GM03348 (cell line): ENCODE results near the gene PRDM5.
A peak's percentile ranks its signal among the peaks of the same experiment; 100 is the strongest.
"Not testable (repeated sequence)": the region's sequence is repeated elsewhere in the genome, so short reads cannot be mapped to it uniquely, and the experiment has no call there.

Experiments
- DNase-seq: peaks from one replicate; pipeline ENCODE4 v3.0.0; 2012; ENCODE audit warnings: low spot score

Gene PRDM5

DNA sequence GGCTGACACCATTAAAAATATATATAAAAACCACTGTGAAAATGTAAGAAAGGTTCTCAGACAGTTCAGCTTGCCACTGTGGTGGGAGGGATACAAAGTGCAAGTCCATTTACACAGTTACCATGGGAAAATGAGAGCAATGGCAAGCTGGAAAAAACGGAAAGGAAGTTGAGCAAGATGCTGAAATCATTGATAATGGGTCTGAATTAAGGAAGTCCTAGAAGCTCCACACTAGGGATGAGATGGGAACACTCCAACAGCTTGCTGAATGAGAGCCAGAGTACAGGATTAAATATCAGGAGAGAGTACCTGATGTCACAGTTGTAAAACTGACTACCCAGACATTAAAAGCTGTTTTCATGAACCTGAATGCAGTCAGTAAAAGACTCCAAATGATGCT, 218.6 kb downstream of the PRDM5 start:
- no peak for DNase-seq

DNA sequence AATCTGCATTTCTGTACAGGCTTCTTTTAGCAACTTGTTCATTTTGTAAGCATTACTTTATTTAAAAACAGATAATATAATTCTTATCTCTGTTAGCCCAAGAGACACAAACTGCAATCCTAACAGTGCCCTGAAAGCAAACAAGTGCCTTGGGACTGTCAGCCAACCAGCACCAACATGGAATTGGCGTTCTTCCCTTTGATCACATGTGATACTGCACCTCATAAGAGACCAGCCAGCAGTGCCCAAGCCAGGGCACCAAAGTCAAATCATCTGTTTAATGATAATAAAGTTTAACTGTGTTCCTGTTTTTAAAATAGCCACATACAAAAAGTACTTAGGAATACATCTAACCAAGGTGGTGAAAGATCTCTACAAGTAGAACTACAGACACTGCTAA, 223.2 kb downstream of the PRDM5 start:
- no peak for DNase-seq

DNA sequence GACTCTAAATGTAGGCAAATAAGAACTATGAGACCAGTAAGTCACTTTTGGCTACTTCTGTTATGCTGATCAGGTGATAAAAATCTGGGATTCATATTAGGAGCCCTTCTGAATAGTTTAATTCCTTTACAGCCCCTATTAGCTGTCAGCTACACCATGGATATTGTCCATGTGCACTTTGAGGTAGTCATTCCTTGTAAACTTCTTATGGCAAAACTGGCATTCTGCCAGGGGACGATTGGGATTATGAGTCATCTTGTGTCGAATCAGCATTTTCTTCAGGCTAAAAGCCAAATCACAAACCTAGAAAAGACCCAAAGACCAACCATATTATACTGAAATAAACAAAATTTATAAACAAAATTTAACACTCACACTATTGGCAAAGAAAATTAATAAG, 227.6 kb downstream of the PRDM5 start:
- no peak for DNase-seq

DNA sequence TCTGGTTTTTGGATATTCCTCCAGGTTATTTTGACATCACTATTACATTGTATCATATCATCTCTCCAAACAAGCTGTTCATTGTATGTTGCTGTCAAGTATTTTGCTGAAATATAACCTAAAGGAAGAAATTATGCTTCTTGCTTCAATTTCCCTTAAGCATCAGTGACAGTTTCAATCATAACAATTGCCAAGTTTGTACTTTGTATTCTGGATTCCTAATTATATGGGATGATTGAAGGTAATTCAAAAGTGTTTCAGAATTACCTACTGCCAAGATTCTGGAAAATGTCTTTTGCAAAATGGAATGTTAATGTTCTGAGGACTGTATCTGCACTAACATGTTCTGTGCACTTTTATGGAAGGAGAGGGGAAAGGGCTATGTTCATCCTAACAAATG, 228.7 kb downstream of the PRDM5 start:
- DNase-seq: no peak

DNA sequence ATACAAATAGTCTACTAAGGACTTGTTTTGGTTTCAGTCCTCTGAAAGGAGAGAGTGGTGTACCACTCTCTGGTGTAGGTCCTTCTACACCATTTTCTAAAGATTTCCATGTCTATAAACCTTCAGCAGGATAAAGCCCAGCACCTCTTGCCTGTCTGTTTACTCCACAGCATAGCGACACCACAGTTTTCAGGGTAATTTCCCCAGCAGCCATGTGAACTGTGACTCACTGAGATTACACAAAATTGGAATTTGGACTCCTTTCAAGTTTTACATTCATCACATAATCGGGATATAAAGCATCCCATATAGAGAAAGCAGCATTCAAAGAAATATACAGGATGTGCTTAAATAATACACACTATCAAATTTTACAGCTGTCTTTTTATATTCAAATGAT, 229.6 kb downstream of the PRDM5 start:
- DNase-seq: peak; percentile 51

DNA sequence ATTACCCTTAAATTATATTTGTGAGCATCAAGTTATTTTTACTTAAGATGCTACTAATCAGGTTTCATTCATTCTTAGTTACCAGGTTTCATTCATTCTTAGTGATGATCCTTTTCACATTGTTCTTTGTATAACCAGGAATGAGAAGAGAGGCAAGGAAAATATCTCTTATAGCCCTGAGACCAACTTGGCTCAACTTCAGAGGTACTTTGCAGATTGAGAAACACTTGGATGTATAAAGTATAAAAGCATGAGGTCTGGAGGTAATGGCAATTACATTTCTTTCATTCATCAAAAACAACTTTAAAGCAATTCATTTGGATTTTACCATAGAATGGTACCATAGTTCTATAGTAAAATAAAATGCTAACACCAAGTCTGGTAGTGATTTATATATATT, 231.0 kb downstream of the PRDM5 start:
- DNase-seq: no peak

DNA sequence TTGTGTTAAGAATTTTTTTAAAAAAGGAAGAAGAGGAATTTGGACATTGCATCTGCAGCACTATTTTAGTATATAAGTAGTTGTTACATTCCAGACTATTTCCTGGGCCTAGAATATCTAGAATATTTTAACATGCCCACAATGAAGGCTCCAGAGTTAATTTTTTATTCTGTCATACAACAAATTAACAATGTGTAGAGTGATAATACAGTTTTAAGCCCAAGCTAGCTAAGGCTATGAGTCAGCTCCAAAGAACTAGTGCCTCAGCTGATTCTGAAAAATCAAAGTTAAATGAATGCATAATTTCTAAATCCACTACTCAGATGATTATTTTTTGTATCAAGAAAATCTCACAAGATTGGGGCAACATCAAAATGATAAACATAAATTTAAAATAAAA, 231.4 kb downstream of the PRDM5 start:
- peak; percentile 15 for DNase-seq

DNA sequence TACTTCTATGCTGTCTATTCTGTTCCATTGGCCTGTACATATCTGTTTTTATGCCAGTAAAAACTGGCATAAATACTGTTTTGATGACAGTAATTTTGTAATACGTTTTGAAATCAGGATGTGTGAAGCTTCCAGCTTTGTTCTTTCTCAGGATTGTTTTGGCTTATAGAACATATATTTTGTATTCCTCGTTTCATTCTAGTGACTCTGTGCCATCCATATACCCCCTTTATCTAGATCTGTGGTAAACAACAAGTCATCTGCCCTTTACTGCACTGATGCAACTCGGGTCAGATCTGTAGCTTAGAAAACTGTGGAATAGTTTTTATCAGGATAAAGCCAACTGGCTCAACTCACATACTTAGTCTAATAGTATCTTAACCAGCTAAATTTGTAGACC, 233.7 kb downstream of the PRDM5 start:
- DNase-seq: no peak

DNA sequence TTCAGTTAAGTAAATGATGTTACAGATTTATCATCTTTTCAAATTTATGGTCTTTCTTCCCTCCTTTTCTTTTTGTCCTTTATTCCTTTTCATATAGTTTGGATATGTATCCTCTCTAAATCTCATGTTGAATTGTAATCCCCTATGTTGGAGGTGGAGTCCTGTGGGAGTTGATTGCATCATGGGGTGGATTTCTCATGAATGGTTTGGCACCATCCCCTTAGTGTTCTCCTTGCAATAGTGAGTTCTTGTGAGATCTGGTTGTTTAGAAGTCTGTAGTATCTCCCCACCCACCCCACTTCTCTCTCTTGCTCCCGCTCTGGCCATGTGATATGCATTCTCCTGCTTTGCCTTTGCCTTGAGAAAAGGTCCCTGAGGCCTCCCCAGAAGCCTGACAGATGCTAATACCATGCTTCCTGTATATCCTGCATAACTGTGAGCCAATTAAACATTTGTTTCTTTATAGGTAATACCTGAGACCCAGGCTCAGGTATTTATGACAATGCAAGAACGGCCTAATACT, 236.7 kb downstream of the PRDM5 start:
- no peak for DNase-seq

DNA sequence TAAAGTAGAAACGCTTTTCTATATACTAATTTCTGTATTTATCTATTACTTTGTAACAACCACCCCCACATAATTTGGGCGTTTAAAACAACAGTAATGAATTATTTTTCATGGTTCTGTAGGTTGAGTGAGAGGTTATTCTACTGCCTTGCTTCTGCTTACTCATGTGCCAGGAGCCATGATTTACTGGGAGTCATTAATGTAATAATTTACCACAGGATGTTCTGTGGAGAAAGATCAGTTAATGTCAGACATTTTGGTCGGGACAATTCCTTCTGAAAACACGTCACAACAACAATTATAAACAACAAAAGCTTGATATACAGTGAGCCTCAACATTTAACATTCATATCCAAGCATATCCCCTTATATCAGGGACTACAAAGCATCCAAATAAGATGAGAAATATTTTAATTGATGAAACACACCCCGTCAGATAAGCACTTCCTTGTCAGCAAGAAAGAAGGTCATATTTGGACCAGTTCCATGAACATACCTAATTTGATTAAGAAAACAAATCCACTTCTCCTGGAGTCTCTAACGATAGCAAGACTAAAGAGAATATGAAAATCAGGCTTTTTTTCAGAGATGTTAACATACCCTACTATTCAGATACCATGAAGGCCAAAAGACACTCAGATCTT, 238.5 kb downstream of the PRDM5 start:
- no peak for DNase-seq

DNA sequence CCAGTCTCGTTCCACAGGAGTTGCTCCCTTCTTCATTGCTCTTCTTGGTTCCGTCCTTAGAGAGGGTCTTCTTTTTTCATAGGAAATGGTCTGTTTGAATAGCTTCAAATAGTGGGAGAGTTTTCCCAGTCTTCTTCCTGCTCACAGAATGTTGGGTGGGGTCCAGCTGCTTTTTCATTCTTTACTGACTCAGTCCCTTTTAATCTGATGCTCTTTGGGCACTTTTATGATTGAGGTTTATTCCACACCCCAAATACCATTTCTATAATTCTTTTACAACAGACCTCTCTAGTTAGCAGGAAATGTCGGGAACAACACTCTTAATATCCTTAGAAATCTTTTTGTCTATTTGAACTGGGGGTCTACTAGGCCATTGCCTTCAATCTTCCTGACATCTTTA, 239.5 kb downstream of the PRDM5 start:
- DNase-seq: peak; percentile 7

DNA sequence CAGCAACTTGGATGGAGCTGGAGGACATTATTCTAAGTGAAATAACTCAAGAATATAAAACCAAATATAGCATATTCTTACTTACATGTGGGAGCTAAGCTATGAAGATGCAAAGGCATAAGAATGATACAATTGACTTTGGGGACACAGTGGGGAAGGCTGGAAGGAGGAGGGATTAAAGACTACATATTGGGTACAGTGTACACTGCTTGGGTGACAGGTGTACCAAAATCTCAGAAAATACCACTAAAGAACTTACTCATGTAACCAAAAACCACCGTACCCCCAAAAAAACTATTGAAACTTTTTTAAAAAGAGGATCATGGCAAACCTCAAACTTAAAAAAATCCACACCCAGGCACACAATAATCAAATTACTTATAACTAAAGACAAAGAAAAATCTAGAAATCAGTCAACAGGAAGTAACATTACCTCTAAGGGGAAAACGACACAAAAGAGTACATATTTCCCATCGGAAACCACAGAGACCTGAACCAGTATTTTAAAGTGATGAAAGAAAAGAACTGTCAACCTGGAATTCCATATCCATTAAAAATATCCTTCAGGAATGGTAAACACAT, 241.8 kb downstream of the PRDM5 start:
- DNase-seq: no peak

DNA sequence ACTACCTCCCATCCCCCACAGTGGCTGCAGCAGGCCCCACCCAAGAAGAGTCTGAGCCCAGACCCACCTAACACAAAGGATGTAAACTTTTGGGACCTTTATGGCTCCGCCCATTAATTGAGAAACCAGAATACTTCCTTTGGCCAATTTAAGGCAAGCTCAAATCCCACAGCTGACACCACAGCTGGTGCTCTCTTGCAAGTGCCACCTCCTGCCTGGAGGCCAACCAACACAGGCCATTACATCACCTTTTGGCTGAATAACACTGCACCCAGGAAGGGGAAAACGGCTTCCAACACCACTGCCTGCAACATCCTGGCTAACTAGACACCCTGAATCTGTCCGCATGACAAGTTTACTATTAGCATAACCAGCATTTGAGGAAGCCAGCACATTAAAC, 248.8 kb downstream of the PRDM5 start:
- DNase-seq: no peak

DNA sequence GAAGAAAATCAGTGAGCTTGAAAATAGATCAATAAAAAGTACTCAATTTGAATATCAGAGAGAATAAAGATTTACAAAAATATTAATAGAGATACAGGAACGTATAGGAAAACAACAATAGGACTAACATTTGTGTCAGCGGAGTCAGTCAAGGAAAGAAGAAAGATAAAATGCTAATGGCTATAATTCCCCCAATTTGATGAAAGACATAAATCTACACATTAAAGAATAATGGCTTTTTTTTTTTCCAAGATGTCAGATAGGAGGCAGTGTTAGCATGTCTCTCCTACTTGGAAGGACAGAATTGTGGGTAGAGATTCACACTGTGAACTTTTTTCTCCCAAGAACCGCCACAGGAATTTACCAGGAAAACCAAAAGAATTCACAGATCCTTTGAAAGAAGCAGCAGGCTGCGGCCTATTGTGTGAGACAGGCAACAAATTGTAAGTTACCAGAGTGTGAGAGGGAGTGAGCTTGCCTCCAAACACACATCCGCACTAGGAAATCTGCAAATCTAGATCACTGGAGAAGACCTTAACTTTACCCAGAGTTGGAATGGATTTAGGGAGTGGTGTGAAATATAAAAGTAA, 249.9 kb downstream of the PRDM5 start:
- no peak for DNase-seq

DNA sequence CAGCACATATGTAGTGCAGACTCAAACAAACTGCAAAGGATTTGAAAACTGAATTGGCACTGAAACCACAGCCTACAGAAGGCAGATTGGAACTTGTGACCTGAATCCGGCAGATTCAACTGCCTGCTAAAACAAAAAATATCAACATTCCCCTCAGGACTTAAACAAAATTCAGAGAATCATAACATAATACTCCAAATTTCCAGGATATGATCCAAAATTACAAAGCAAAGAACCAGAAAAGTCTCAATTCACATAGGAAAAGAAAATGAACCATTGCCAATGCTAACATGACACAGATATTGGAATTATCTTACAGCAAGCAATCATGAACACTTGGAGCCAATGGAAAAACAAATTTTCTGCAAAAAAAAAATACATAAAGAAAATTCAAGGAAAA, 250.4 kb downstream of the PRDM5 start:
- no peak for DNase-seq

DNA sequence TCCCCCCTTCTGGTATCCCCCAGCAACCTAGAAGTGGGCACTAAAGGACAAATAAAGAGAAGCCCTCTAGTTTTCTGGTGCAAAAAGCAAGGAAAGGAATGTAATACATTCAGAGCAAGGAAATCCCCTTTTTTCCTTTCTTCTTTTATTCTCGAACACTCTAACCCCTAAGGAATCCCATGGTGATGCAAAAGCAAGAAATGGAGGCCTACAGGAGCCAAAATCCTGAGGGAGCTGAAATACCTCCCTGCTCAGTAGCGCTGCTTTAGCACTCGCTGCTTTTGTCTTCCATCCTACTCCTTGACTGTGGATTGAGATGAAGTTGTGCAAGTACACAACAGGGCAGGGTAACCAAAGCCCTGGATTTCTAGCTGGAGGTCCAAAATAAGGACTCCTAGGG, 251.0 kb downstream of the PRDM5 start:
- no peak for DNase-seq

DNA sequence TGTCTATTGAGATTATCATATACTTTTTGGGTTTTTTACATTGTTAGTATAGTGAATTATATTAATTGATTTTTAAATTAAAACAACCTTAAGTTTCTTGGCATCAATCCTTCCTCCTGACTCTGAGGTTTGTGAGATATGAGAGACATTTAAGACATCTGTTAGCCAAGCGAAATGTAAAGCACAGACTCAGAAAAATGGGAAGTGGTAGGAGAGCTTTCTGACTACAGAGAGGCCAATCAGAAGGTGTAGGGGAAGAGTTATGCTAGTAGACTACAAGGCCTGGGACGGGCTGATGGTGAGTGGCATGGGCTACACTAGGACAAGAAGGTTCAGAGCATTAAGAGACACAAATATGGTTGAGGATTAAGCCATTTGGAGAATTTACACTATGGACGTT, 255.4 kb downstream of the PRDM5 start:
- no peak for DNase-seq

DNA sequence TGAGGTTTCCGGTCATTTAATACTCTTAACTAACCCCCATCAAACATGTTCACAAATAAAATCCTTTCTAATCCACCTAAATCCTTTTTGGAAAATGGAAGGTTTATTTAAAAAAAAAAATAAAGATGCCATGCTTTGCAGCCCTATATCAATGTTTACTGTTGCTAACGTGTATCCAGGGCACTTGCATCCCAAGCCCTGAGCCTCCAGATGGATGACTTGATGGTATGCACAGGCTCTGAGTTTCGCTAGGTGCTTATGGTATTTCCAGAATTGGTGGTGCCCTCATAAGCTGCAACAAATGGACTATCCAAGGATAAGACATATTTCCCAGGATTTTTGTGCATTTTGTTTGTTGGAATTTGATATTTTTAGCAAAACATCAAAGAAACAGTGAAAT, 257.7 kb downstream of the PRDM5 start:
- DNase-seq: no peak

DNA sequence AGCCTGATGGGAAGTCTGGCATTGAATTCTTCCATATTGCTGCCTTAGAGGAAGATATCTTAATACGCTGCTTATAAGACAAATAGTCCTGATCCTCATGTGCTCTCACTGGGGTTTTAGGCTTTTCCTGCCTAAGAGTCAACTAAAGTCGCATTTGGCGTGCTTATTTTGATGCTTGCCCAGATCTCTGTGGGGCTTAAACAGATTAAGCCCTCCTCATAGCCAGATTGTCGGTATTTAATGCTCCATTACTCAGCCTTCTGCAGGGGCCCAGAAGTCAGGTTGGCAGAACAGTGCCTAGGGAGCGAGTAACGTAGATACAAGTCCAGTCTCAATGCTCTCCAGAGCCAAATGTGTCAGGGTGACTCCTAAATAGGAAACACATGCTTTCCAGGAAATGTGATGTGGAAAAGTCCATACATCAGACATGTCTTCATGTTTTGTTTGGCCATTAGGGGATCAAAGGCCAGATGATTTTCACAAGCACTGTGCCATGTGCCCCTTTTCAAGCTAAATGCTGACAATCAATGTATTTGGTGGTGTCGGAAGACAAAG, 262.8 kb downstream of the PRDM5 start:
- no peak for DNase-seq

DNA sequence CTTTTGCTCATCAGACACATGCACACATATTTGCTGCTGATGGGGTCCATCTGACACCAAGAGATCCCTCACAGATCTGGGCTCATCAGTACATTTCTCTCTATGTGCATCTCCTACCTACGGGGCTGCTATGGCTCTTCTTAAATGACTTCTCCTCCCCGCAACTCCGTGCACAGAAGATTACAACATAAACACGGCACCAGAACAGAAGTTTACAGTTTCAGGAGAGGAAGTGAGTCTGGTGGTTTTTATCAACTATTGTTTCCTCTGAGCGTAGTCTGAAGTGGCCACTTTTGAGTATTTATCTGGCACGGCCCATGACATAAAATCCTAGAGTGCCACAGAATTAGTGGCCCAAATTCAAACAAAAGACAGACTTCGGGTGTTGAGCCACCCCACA, 263.8 kb downstream of the PRDM5 start:
- DNase-seq: no peak

DNA sequence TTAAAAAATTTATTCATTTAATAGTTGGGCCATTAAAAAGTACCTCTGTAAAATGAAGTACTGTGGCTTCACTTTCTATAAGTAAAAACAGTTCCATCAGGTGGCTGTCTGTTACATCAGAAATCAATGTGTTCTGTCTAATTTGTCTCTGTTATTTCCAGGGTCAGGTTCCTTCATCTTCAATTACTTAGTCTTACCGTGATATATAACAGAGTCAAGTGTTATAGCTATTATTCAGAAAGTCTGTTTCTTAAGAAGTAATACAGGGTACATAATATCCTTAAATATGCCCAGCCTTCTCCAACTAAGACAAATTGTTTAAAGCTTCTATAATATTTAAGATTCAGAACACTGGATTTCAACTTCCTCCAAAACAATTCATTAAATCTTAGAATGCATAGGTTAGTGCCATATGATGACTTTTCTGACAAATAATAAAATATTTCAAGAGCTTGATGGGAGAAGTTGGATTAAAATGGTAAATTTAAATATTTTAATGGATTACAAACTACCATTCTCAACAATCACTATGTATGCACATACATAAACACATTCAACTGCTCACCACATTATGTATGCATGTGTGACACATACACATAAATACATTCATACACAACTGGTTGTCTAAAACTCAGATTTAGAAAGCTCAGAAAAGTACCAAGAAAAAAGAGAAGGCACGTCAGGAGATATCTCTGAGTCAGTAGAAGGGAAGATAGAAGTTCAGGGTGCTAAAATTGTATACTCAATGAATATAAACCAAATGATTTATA, 268.5 kb downstream of the PRDM5 start:
- no peak for DNase-seq

DNA sequence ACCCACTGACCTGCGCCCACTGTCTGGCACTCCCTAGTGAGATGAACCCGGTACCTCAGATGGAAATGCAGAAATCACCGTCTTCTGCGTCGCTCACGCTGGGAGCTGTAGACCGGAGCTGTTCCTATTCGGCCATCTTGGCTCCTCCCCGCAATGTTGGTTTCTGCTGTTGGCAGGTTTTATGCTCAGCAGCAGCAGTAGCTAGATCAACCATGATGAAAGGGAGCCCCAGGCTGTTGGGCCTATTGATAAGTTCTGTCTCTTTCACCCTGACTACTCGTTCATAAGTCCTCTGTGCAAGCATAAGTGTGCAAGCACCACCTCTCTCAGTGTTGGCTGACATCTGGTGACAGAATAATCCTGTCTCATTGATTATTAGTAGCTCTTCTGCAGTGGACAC, 274.2 kb downstream of the PRDM5 start:
- not testable (repeated sequence) for DNase-seq
